NCI-H1105 treated with DMSO at 0.1 percent for 48 hours (cell line): ENCODE results near the gene MAP2K5.

Experiments used
- DNase-seq: peaks from one replicate; lab custom pipeline; 2025; lab: John Stamatoyannopoulos, UW

Gene MAP2K5

GRCh38 chr15:67521783-67522568, 20.5 kb upstream of the MAP2K5 start:
- DNase-seq, result no peak

GRCh38 chr15:67523330-67523729, 19.2 kb upstream of the MAP2K5 start:
- DNase-seq, result no peak

GRCh38 chr15:67524235-67524634, 18.3 kb upstream of the MAP2K5 start:
- DNase-seq, result no peak

GRCh38 chr15:67528513-67528912, 14.0 kb upstream of the MAP2K5 start:
- DNase-seq, result no peak

GRCh38 chr15:67531379-67531914, 11.1 kb upstream of the MAP2K5 start:
- no peak for DNase-seq

GRCh38 chr15:67533873-67534272, 8.6 kb upstream of the MAP2K5 start:
- DNase-seq, result no peak

- no peak for DNase-seq
Measured at GRCh38 chr15:67534360-67534759, 8.1 kb upstream of the MAP2K5 start.

- no peak for DNase-seq
Measured at GRCh38 chr15:67537771-67538170, 4.7 kb upstream of the MAP2K5 start.

- DNase-seq, result no peak
Measured at GRCh38 chr15:67543348-67543718, 830 bp downstream of the MAP2K5 start.

GRCh38 chr15:67544475-67544874, 2.0 kb downstream of the MAP2K5 start:
- DNase-seq, result no peak

GRCh38 chr15:67545864-67546263, 3.4 kb downstream of the MAP2K5 start:
- DNase-seq, result no peak

- no peak for DNase-seq
Measured at GRCh38 chr15:67547064-67547463, 4.6 kb downstream of the MAP2K5 start.

GRCh38 chr15:67547836-67548235, 5.3 kb downstream of the MAP2K5 start:
- DNase-seq, result no peak

- no peak for DNase-seq
Measured at GRCh38 chr15:67548236-67548852, 5.8 kb downstream of the MAP2K5 start.

- DNase-seq, result peak; percentile 28
Measured at GRCh38 chr15:67548862-67549651, 6.6 kb downstream of the MAP2K5 start.

GRCh38 chr15:67549736-67550135, 7.2 kb downstream of the MAP2K5 start:
- no peak for DNase-seq

GRCh38 chr15:67550522-67550921, 8.0 kb downstream of the MAP2K5 start:
- DNase-seq, result no peak

GRCh38 chr15:67551207-67551743, 8.8 kb downstream of the MAP2K5 start:
- DNase-seq, result no peak

- no peak for DNase-seq
Measured at GRCh38 chr15:67554580-67554979, 12.1 kb downstream of the MAP2K5 start.

- no peak for DNase-seq
Measured at GRCh38 chr15:67556976-67557570, 14.6 kb downstream of the MAP2K5 start.

GRCh38 chr15:67558502-67558901, 16.0 kb downstream of the MAP2K5 start:
- DNase-seq, result no peak

- no peak for DNase-seq
Measured at GRCh38 chr15:67559158-67559557, 16.7 kb downstream of the MAP2K5 start.
